Adipose tissue (tissue), 3 donors: ENCODE data around the gene ARSG. TPM values are rescaled to one million over a fixed set of nuclear protein-coding genes. Genes with fewer than 3 reads are reported as not detected.
"Not testable (repeated sequence)": the region's sequence is repeated elsewhere in the genome, so short reads cannot be mapped to it uniquely, and the experiment has no call there.

Experiments used
- H3K27ac ChIP-seq: one replicate; pipeline ENCODE4 v1.5.1; 2013; ENCODE audit warnings: low read depth, low read length
- WGBS, 3 donors: extraction: QIAGEN DNeasy Blood & Tissue Kit; methylation state at CpG; one replicate each; pipeline ENCODE4 v1.1.7; 2013; 5-methylcytosine and 5-hydroxymethylcytosine counted together
- polyA plus RNA-seq, 3 donors: library from polyadenylated mRNA; stranded (reverse); fragments of 200-250 nt; gene quantifications; one replicate each; pipeline ENCODE4 v1.2.3, GENCODE V29; 2013
- donor health status: healthy with polysubstance abuse.
- donor health status: Bipolar disorder and iron deficiency.
- donor health status: healthy.

ARSG gene
- polyA plus RNA-seq, 3 donors: 1.0 to 2.3 (median 1.3) TPM

DNA sequence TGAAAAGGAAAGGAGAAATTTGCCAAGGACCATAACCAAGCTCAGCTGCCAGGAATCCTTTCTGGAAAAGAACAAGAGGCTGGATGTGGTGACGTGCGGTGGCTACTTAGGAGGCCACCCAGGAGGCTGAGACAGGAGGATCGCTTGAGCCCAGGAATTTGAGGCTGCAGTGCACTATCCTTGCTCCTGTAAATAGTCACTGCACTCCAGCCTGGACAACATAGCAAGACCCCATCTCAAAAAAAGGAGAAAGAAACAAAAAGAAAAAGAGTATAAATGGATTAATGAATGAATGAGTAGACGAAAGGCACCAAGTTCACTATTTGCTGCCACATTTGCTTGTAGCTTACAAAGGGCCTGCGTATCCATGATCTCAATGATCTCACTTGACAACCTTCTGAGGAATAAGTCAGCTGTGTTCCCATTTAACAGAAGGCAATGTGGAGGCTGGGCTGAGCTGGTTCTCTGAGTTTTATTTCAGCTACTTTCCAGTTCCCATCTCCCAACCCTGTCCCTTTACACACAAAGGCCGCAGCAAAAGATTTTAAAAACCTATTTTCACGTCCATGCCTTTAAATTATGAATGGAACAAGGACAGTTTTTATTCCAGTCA lies 29.8 kb downstream of the ARSG start:
- 93 to 96% (median 95%) methylated on average over 7 of the region's 7 CpGs for WGBS, 3 donors
- H3K27ac ChIP-seq: no peak overlapping the region

GRCh38 chr17:68321556-68321954 lies 30.3 kb downstream of the ARSG start:
- no peak overlapping the region for H3K27ac ChIP-seq
- 62 to 81% (median 75%) methylated on average over 4 of the region's 4 CpGs for WGBS, 3 donors

DNA sequence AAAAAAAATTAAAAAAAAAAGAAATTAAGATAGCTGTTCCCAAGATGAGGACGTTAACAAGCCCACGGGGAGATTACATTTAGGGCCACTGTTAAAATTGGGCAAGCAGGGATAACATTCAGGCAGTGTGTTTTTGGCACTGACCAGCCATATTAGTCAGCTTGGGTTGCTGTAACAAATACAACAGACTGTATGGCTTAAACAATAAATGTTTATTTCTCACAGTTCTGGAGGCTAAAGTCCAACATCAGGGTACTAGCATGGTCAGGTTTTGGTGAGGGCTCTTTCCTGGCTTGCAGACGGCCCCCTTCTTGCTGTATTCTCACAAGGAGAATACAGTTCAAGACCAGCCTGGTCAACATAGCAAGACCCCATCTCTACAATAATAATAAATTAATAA lies 31.3 kb downstream of the ARSG start:
- WGBS, 3 donors: 71 to 85% (median 85%) methylated on average over 3 of the region's 3 CpGs
- no peak overlapping the region for H3K27ac ChIP-seq

DNA sequence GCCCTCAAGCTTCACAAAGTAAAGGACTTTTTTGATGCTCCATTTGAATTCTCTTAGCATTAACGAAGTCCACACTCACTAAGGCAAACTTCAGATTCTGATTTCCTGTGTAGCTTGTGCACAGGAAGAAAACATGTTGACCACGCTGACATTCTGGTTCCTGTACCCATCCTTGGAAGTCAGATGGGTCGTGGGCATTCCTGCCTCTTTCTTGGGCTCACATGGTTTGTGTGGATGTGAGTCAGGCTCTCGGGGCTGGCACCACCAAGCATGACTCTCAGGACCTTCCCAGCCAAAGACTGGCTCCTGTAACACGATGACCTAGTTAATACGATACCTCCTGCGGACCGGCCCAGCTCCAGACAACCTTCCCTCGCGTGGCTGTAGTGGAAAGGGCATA lies 32.8 kb downstream of the ARSG start:
- no peak overlapping the region for H3K27ac ChIP-seq
- 77 to 92% (median 81%) methylated on average over 10 of the region's 10 CpGs for WGBS, 3 donors

GRCh38 chr17:68324654-68325336 lies 33.5 kb downstream of the ARSG start:
- WGBS, 3 donors: 97 to 98% (median 97%) methylated on average over 8 of the region's 8 CpGs
- H3K27ac ChIP-seq: no peak overlapping the region

GRCh38 chr17:68325961-68326360 lies 34.7 kb downstream of the ARSG start:
- no peak overlapping the region for H3K27ac ChIP-seq
- 81 to 91% (median 82%) methylated on average over 5 of the region's 5 CpGs for WGBS, 3 donors

GRCh38 chr17:68326681-68327080 lies 35.4 kb downstream of the ARSG start:
- no peak overlapping the region for H3K27ac ChIP-seq
- WGBS, 3 donors: 78 to 83% (median 79%) methylated on average over 5 of the region's 5 CpGs

DNA sequence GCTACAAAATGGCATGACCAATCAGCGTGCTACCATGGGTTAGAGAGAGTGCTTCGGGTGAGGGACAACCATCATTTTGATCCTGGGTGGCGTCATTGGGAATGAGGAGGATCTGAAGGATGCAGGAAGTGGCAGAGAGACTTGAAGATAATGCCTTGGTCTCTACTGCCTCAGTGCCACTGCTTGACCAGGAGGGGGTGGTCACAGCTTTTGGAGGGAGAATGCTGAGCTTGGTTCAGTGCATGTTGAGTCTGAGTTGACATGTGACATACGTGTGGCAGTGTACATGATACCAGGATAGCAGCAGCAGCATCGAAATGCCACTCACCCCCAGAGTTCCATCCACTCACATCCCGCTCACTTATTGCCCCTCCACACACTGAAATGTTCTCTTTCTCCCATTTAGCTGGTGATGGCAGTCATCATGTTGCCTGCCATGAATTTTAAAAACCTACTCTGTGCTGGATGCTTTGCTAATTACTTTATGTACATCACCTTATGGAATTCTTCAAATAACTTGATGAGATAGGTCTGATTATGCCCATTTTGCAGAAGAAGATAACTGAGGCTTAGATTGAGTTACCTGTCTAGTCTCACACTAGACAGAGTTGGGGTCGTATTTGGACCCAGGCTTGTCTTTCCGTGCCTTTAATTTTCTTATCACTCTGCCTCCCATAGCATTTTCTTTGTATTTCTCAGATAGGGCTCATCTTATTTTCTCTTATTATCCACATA lies 36.7 kb downstream of the ARSG start:
- H3K27ac ChIP-seq: no peak overlapping the region
- WGBS, 3 donors: 91 to 94% (median 93%) methylated on average over 8 of the region's 8 CpGs

- 62 to 70% (median 62%) methylated on average over 4 of the region's 4 CpGs for WGBS, 3 donors
- H3K27ac ChIP-seq: no peak overlapping the region
Measured at GRCh38 chr17:68328676-68329075, 37.4 kb downstream of the ARSG start.

DNA sequence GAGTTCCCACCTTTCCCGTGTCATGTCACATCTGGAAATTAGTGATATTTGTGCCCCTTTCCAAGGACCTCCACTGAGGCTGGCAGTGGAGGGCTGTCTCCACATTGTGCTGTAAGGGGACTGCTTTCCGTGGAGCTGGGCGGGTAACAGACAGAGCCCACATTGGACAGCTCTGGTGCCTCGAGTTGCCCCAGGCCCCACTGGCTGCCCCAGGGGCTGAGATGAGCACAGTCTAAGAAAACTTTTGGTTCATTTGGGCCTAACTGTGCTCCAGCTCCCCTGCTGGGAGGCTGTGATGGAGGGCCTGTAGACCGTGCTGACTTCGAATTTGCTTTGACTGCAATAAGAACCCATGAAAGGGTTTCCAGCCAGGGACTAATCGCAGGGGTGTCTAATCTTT lies 38.0 kb downstream of the ARSG start:
- H3K27ac ChIP-seq: no peak overlapping the region
- 93 to 96% (median 95%) methylated on average over 7 of the region's 7 CpGs for WGBS, 3 donors

GRCh38 chr17:68331932-68332331 lies 40.6 kb downstream of the ARSG start:
- 93 to 97% (median 97%) methylated on average over 12 of the region's 12 CpGs for WGBS, 3 donors
- H3K27ac ChIP-seq: not testable (repeated sequence)

- no peak overlapping the region for H3K27ac ChIP-seq
- 96% methylated on average over 9 of the region's 9 CpGs for WGBS, 3 donors
Measured at GRCh38 chr17:68334393-68334792, 43.1 kb downstream of the ARSG start.

DNA sequence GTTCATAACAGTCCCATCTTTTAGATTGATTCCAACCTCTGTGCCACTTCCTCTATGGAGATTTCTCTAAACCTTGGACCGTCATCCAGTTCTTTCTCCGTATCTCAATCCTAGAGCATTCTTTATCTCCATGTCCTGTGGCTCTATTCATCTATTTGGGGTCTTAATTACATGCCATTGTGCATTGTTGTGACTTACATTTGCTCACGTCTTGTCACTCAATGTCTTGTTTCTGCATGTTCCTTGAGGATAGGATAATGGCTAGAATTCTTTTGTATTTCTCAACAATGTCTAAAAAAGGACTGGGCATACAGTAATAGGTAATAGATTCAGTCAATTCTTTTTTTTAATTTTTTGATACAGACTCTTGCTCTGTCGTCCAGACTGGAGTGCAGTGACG lies 50.2 kb downstream of the ARSG start:
- no peak overlapping the region for H3K27ac ChIP-seq
- WGBS, 3 donors: 90 to 95% (median 91%) methylated on average over 5 of the region's 5 CpGs

GRCh38 chr17:68343976-68344375 lies 52.7 kb downstream of the ARSG start:
- H3K27ac ChIP-seq: no peak overlapping the region
- 62 to 82% (median 68%) methylated on average over 5 of the region's 5 CpGs for WGBS, 3 donors

DNA sequence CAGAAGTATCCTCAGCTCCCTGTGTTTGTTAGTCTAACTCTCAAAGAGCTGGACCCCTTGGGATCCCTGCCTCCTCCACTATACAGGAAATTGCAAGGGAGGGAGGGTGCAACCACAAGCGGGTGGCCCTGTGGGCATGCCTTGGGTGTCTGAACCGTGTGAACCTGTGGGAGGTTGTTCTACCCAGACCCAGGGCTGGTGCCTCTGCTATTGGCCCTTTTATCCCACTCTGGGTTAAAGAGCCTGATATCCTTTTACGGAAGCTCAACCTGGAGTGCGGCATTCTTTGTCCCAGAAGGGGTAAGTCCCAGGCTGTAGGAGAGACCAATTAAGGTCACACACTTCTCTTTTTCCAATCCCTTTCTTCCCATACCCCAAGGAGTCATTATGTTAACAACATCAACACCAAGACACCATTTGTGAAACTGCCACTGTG lies 53.4 kb downstream of the ARSG start:
- no peak overlapping the region for H3K27ac ChIP-seq
- 47 to 68% (median 58%) methylated on average over 4 of the region's 4 CpGs for WGBS, 3 donors

DNA sequence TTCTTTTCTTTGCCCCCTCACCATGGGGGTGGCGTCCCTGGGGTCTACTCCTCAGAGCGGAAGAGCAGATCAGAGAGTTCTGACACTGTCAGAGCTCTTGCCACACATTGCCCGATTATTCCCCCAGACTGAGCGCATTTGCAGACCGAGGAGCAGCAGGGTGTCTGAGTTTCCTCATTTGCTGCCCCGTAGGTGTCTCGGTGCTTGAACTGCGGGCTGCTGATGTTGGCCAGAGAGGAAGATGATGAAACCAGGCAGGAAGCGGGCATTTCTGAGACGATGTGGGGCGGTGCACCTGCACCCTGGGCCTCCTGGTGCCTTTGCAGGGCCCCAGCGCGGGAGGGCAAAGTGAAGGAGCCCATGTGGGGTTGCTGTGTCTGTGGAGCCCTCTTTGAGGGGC lies 55.2 kb downstream of the ARSG start:
- no peak overlapping the region for H3K27ac ChIP-seq
- 51 to 85% (median 55%) methylated on average over 13 of the region's 13 CpGs for WGBS, 3 donors

DNA sequence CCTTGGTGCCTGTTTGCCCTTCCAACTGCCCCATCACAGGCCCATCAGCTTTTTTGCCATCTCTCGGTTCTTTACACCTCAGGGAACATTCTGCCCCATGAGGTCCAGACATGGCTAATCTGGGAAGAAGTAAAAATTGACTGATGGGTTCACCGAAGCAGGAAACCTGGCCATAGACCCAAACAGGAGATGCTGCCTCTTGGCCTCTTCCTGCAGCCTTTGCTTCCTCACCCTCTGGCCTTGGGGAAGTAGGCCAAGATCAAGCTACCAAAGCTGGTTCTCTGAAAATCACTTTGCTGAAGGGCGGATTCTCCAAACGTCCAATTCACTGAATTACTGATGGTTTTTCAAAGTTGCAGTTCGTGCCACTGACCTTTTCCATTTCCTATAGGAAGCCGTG lies 56.1 kb downstream of the ARSG start:
- WGBS, 3 donors: 64 to 89% (median 71%) methylated on average over 6 of the region's 6 CpGs
- H3K27ac ChIP-seq: no peak overlapping the region

GRCh38 chr17:68349157-68349556 lies 57.9 kb downstream of the ARSG start:
- H3K27ac ChIP-seq: no peak overlapping the region
- 71 to 94% (median 80%) methylated on average over 4 of the region's 4 CpGs for WGBS, 3 donors

DNA sequence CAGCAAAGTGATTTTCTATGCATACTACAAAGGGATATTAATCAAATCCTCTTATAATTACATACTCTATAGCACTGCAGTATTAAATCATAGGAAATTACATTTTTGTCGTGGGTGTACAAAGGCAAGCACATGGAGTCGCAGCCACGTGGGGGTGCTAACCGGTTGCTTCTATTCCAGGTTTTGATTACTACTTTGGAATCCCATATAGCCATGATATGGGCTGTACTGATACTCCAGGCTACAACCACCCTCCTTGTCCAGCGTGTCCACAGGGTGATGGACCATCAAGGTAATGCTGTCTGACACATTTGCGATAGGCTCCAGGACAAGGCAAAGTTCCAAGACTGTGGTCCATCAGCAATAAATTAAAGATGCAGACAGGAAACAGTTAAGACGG lies 60.1 kb downstream of the ARSG start:
- 56 to 74% (median 62%) methylated on average over 7 of the region's 7 CpGs for WGBS, 3 donors

GRCh38 chr17:68352041-68352440 lies 60.7 kb downstream of the ARSG start:
- 46 to 80% (median 54%) methylated on average over 3 of the region's 3 CpGs for WGBS, 3 donors
- no peak overlapping the region for H3K27ac ChIP-seq

More for the DNA sequence above, 60.1 kb downstream of the ARSG start:
- H3K27ac ChIP-seq: no peak overlapping the region
